Measurements from ENCODE around the gene SGPP2. TPM values are rescaled to one million over a fixed set of nuclear protein-coding genes. Genes with fewer than 3 reads are reported as not detected.

Gene SGPP2
- polyA plus RNA-seq, 1 donor (not counting 4 experiments of a cell fraction or from before 2014, with no cell fraction given), result 2.6 TPM

DNA sequence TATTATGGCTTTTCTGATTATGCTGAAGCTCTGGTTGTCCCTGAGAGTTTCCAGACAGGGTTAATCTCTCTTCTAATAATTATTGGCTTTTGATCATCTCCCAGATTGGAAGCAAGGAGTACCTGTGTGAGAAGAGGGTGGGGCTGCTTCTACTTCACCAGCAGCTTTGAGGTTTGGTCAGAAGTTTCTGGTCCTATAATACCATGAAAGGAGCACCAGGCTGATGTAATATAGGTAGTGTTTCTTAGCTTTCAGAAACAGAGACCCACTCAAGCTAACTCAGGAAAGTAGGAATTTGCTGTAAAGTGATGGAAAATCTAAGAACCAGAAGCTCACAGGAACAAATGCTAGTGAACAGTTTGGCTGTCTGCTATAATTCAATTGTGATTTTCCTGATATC, 57.6 kb downstream of the SGPP2 start:
- DNase-seq (ENCODE audit: low read depth, low spot score), result no peak
- no peak overlapping the region for H3K4me2 ChIP-seq (ENCODE audit: control insufficient read depth, extremely low read depth, insufficient read depth, low read depth, low read length)
- H3K79me2 ChIP-seq (ENCODE audit: control insufficient read depth, insufficient read depth, low read length), result no peaks in the 10 kb centered on the region
- no peak overlapping the region for H2AFZ ChIP-seq (ENCODE audit: control insufficient read depth, low read length)
- no peak for FAIRE-seq
- H3K4me3 ChIP-seq (ENCODE audit: control insufficient read depth in 2 of 3, extremely low read depth in 1 of 3, insufficient read depth in 2 of 3, low read depth in 1 of 3, low read length in 3 of 3), result no peak overlapping the region
- no peak overlapping the region for H3K9ac ChIP-seq (ENCODE audit: control insufficient read depth, extremely low read depth, insufficient read depth, low read length)
- H3K9me1 ChIP-seq (ENCODE audit: control insufficient read depth, extremely low read depth, insufficient read depth, low read length), result no peaks in the 10 kb centered on the region
- H3K9me3 ChIP-seq (ENCODE audit: control insufficient read depth, low read depth, low read length), result no peaks in the 10 kb centered on the region
- dilution Hi-C loops (cut with MboI; ENCODE audit: extremely low pct_ligation_motif_present, low sequenced_read_pairs), result no loop called here
- H3K27ac ChIP-seq (ENCODE audit: control insufficient read depth, insufficient read depth, low read length), result no peak overlapping the region
- peaks cover 4% of the 10 kb centered on the region for H3K27me3 ChIP-seq (ENCODE audit: control insufficient read depth, extremely low read depth, insufficient read depth, low read length)
- H3K36me3 ChIP-seq (ENCODE audit: control insufficient read depth in 2 of 2, extremely low read depth in 1 of 2, insufficient read depth in 2 of 2, low read length in 2 of 2), result no peaks in the 10 kb centered on the region
- TF ChIP-seq EZH2 (IDR thresholded peaks at IDR 0.05; ENCODE audit: low read length), result no peak
- TF ChIP-seq, protein P1, sequence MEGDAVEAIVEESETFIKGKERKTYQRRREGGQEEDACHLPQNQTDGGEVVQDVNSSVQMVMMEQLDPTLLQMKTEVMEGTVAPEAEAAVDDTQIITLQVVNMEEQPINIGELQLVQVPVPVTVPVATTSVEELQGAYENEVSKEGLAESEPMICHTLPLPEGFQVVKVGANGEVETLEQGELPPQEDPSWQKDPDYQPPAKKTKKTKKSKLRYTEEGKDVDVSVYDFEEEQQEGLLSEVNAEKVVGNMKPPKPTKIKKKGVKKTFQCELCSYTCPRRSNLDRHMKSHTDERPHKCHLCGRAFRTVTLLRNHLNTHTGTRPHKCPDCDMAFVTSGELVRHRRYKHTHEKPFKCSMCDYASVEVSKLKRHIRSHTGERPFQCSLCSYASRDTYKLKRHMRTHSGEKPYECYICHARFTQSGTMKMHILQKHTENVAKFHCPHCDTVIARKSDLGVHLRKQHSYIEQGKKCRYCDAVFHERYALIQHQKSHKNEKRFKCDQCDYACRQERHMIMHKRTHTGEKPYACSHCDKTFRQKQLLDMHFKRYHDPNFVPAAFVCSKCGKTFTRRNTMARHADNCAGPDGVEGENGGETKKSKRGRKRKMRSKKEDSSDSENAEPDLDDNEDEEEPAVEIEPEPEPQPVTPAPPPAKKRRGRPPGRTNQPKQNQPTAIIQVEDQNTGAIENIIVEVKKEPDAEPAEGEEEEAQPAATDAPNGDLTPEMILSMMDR (optimal IDR thresholded peaks at IDR 0.05 in 1 of 3, IDR thresholded peaks at IDR 0.05 in 1 of 3, conservative IDR thresholded peaks at IDR 0.05 in 1 of 3; ENCODE audit: extremely low read depth in 1 of 3, insufficient read depth in 2 of 3, low read length in 3 of 3), result no peak
- no peaks in the 10 kb centered on the region for H4K20me1 ChIP-seq (ENCODE audit: control insufficient read depth, extremely low read depth, insufficient read depth, low read length)
- no peaks in the 10 kb centered on the region for H3K4me1 ChIP-seq (ENCODE audit: control insufficient read depth, extremely low read depth, insufficient read depth, low read length)

DNA sequence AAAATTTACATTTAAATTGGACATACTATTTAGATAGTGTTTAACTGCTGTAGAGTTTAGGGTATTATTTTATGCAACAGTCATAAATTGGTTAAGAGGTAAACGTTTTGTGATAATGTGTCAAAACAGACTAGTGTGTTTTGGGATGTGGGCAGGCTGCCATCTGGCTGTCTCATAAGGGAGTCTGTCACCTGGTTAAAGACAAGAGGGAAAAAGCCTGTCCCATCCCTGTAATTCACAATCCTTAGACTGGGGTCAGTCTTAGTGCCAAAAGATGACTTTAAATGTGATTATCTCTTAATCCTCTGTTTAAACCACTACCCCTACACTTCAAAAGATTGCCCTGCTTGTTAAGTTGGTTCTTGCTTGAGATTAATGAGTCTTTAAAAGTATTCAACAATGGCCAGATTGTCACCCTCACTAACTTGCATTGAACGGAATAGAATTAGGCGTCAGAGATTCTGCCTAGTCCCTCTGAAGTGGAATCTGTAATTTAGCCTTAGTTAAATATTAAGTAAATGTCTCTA, 59.2 kb downstream of the SGPP2 start:
- Histone ChIP-seq H4K20me1 (ENCODE audit: control insufficient read depth, extremely low read depth, insufficient read depth, low read length) (no peaks in the 10 kb centered on the region), H3K27ac (ENCODE audit: control insufficient read depth, insufficient read depth, low read length) (no peak overlapping the region), H2AFZ (ENCODE audit: control insufficient read depth, low read length) (no peak overlapping the region), H3K9me1 (ENCODE audit: control insufficient read depth, extremely low read depth, insufficient read depth, low read length) (no peaks in the 10 kb centered on the region), H3K4me2 (ENCODE audit: control insufficient read depth, extremely low read depth, insufficient read depth, low read depth, low read length) (no peak overlapping the region), H3K9ac (ENCODE audit: control insufficient read depth, extremely low read depth, insufficient read depth, low read length) (no peak overlapping the region), H3K79me2 (ENCODE audit: control insufficient read depth, insufficient read depth, low read length) (no peaks in the 10 kb centered on the region), H3K36me3 (ENCODE audit: control insufficient read depth in 2 of 2, extremely low read depth in 1 of 2, insufficient read depth in 2 of 2, low read length in 2 of 2) (no peaks in the 10 kb centered on the region), H3K4me3 (ENCODE audit: control insufficient read depth in 2 of 3, extremely low read depth in 1 of 3, insufficient read depth in 2 of 3, low read depth in 1 of 3, low read length in 3 of 3) (no peak overlapping the region), H3K27me3 (ENCODE audit: control insufficient read depth, extremely low read depth, insufficient read depth, low read length) (peaks cover 4% of the 10 kb centered on the region), H3K4me1 (ENCODE audit: control insufficient read depth, extremely low read depth, insufficient read depth, low read length) (no peaks in the 10 kb centered on the region), H3K9me3 (ENCODE audit: control insufficient read depth, low read depth, low read length) (no peaks in the 10 kb centered on the region)
- DNase-seq (ENCODE audit: low read depth, low spot score) (no peak), FAIRE-seq (no peak)
- TF ChIP-seq EZH2 (IDR thresholded peaks at IDR 0.05; ENCODE audit: low read length), result no peak
- TF ChIP-seq, protein P1 (optimal IDR thresholded peaks at IDR 0.05 in 1 of 3, IDR thresholded peaks at IDR 0.05 in 1 of 3, conservative IDR thresholded peaks at IDR 0.05 in 1 of 3; ENCODE audit: extremely low read depth in 1 of 3, insufficient read depth in 2 of 3, low read length in 3 of 3), result peak in 1 of 3 experiments; percentile 21
- dilution Hi-C loops (cut with MboI; ENCODE audit: extremely low pct_ligation_motif_present, low sequenced_read_pairs), result no loop called here
